ENCODE data around the gene SLC9A3.

GRCh38 chr5:436641-436975 lies 87.6 kb downstream of the SLC9A3 start:
- TF ChIP-seq POLR2A (IDR thresholded peaks at IDR 0.05) (no peak), POLR2AphosphoS5 (IDR thresholded peaks at IDR 0.05; ENCODE audit: insufficient read depth in 1 of 2, low read depth in 1 of 2) (no peak), CTCF (IDR thresholded peaks at IDR 0.05) (no peak)
